Stimulated activated CD8-positive, alpha-beta memory T cell treated with anti-CD3 and anti-CD28 coated beads, Interleukin-7, amount 100 ng/mL, for 24 hours (primary cell): Measurements from ENCODE around the gene LRRFIP1.
"Not testable (repeated sequence)": the region's sequence is repeated elsewhere in the genome, so short reads cannot be mapped to it uniquely, and the experiment has no call there.

ENCODE experiments used
- DNase-seq: peaks from one replicate; pipeline ENCODE4 v3.0.0-alpha.2; 2020; ENCODE audit warnings: low read depth

The LRRFIP1 gene

GRCh38 chr2:237627441-237628246 is at the start of gene LRRFIP1:
TSS of gene LRRFIP1 (plus strand) at chr2:237627587. CDS start at chr2:237627645, 58 bp downstream.
- no peak for DNase-seq

GRCh38 chr2:237577956-237578870 is 49.2 kb upstream of the LRRFIP1 start:
- DNase-seq, result no peak

- no peak for DNase-seq
Measured at GRCh38 chr2:237581326-237581725, 46.1 kb upstream of the LRRFIP1 start.

GRCh38 chr2:237581751-237582746 is 45.3 kb upstream of the LRRFIP1 start:
- no peak for DNase-seq

- no peak for DNase-seq
Measured at GRCh38 chr2:237583385-237584295, 43.7 kb upstream of the LRRFIP1 start.

GRCh38 chr2:237585590-237586221 is 41.7 kb upstream of the LRRFIP1 start:
- no peak for DNase-seq

GRCh38 chr2:237588044-237588696 is 39.2 kb upstream of the LRRFIP1 start:
- no peak for DNase-seq

- DNase-seq, result no peak
Measured at GRCh38 chr2:237590272-237591140, 36.9 kb upstream of the LRRFIP1 start, which contains the start of gene RAB17. TSS of gene RAB17 (minus strand) at chr2:237590734. CDS start at chr2:237586154, 4,580 bp downstream.

- no peak for DNase-seq
Measured at GRCh38 chr2:237591141-237591881, 36.1 kb upstream of the LRRFIP1 start.

GRCh38 chr2:237592425-237592980 is 34.9 kb upstream of the LRRFIP1 start:
- DNase-seq, result no peak

- no peak for DNase-seq
Measured at GRCh38 chr2:237593036-237593435, 34.4 kb upstream of the LRRFIP1 start.

- no peak for DNase-seq
Measured at GRCh38 chr2:237593596-237594320, 33.6 kb upstream of the LRRFIP1 start.

- no peak for DNase-seq
Measured at GRCh38 chr2:237594514-237594871, 32.9 kb upstream of the LRRFIP1 start.

GRCh38 chr2:237595829-237596519 is 31.4 kb upstream of the LRRFIP1 start:
- not testable (repeated sequence) for DNase-seq

- no peak for DNase-seq
Measured at GRCh38 chr2:237596520-237597195, 30.7 kb upstream of the LRRFIP1 start.
